IPS-NIHi7 (cell line): ENCODE data around the gene CREB3L1.
"Not testable (repeated sequence)": the region's sequence is repeated elsewhere in the genome, so short reads cannot be mapped to it uniquely, and the experiment has no call there.

Source experiments
- DNase-seq: peaks from one replicate; pipeline ENCODE4 v3.0.0; 2012; ENCODE audit warnings: mixed read lengths; ENCODE audit errors: extremely low spot score

The CREB3L1 gene

GRCh38 chr11:46248289-46249102, 29.0 kb upstream of the CREB3L1 start:
- DNase-seq, result peak; percentile 69

- no peak for DNase-seq
Observed at GRCh38 chr11:46249103-46249937, 28.1 kb upstream of the CREB3L1 start.

GRCh38 chr11:46249938-46250744, 27.3 kb upstream of the CREB3L1 start:
- no peak for DNase-seq

- DNase-seq, result no peak
Observed at GRCh38 chr11:46250745-46251052, 26.8 kb upstream of the CREB3L1 start.

- DNase-seq, result no peak
Observed at GRCh38 chr11:46251954-46252353, 25.5 kb upstream of the CREB3L1 start.

- no peak for DNase-seq
Observed at GRCh38 chr11:46252373-46252914, 25.0 kb upstream of the CREB3L1 start.

- no peak for DNase-seq
Observed at GRCh38 chr11:46253258-46254132, 24.0 kb upstream of the CREB3L1 start.

- no peak for DNase-seq
Observed at GRCh38 chr11:46254133-46254491, 23.4 kb upstream of the CREB3L1 start.

GRCh38 chr11:46256540-46257001, 20.9 kb upstream of the CREB3L1 start:
- DNase-seq, result no peak

GRCh38 chr11:46259347-46259746, 18.1 kb upstream of the CREB3L1 start:
- not testable (repeated sequence) for DNase-seq

GRCh38 chr11:46259971-46260560, 17.4 kb upstream of the CREB3L1 start:
- DNase-seq, result no peak

GRCh38 chr11:46263120-46263519, 14.3 kb upstream of the CREB3L1 start:
- DNase-seq, result no peak

- DNase-seq, result no peak
Observed at GRCh38 chr11:46264030-46264429, 13.4 kb upstream of the CREB3L1 start.

GRCh38 chr11:46264976-46265375, 12.5 kb upstream of the CREB3L1 start:
- DNase-seq, result no peak

- DNase-seq, result no peak
Observed at GRCh38 chr11:46265764-46266163, 11.7 kb upstream of the CREB3L1 start.

GRCh38 chr11:46267930-46268329, 9.5 kb upstream of the CREB3L1 start:
- DNase-seq, result no peak

GRCh38 chr11:46270684-46271083, 6.8 kb upstream of the CREB3L1 start:
- DNase-seq, result no peak

GRCh38 chr11:46271407-46271806, 6.1 kb upstream of the CREB3L1 start:
- DNase-seq, result no peak

GRCh38 chr11:46271875-46272815, 5.3 kb upstream of the CREB3L1 start:
- no peak for DNase-seq
